ENCODE results near the gene EMC8. TPM values are rescaled to one million over a fixed set of nuclear protein-coding genes. Genes with fewer than 3 reads are reported as not detected.
A peak's percentile ranks its signal among the peaks of the same experiment; 100 is the strongest.

Gene EMC8
- total RNA-seq, 4 donors from 2014 or later: 22.2 to 39.0 (median 27.3) TPM

DNA sequence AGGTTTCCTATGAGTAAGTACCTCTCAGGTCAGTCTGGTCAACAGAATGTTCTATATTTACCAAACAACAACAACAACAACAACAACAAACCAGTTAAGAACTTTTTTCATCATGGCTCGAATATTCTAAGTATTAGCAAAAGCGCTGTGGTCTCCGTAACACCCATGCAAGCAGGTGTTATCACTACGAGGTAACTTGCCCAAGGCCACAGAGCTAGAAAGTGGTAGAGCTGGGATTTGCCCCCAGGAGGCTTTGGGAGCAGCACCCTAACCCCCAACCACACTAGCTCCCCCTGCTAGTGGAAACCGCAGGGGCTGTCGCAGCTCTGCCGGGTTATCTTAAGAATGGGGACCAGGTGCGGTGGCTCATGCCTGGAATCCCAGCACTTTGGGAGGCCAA, 24.5 kb downstream of the EMC8 start:
- TF ChIP-seq, protein P1, sequence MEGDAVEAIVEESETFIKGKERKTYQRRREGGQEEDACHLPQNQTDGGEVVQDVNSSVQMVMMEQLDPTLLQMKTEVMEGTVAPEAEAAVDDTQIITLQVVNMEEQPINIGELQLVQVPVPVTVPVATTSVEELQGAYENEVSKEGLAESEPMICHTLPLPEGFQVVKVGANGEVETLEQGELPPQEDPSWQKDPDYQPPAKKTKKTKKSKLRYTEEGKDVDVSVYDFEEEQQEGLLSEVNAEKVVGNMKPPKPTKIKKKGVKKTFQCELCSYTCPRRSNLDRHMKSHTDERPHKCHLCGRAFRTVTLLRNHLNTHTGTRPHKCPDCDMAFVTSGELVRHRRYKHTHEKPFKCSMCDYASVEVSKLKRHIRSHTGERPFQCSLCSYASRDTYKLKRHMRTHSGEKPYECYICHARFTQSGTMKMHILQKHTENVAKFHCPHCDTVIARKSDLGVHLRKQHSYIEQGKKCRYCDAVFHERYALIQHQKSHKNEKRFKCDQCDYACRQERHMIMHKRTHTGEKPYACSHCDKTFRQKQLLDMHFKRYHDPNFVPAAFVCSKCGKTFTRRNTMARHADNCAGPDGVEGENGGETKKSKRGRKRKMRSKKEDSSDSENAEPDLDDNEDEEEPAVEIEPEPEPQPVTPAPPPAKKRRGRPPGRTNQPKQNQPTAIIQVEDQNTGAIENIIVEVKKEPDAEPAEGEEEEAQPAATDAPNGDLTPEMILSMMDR (IDR thresholded peaks at IDR 0.05): no peak
- ATAC-seq (ENCODE audit: low FRiP score): no peak
- DNase-seq (ENCODE audit: low spot score): no peak

DNA sequence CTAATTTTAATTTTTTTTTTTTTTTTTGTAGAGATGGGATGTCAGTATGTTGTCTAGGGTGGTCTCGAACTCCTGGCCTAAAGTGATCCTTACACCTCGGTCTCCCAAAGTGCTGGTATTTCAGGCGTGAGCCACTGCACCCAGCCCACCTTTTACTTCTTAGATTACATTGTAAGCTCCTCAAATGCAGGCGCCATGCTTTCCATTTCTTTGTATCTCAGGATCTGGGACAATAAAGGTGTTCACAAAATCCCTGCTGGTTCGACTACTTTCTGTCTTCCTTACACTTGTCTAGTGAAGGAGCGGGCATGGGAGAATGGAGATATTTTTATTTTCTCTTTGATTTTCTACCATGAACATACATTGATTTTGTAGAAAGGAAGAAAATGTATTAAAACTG, 25.2 kb downstream of the EMC8 start:
- ATAC-seq (ENCODE audit: low FRiP score) (no peak), DNase-seq (ENCODE audit: low spot score) (no peak)
- TF ChIP-seq, protein P1 (IDR thresholded peaks at IDR 0.05): no peak

DNA sequence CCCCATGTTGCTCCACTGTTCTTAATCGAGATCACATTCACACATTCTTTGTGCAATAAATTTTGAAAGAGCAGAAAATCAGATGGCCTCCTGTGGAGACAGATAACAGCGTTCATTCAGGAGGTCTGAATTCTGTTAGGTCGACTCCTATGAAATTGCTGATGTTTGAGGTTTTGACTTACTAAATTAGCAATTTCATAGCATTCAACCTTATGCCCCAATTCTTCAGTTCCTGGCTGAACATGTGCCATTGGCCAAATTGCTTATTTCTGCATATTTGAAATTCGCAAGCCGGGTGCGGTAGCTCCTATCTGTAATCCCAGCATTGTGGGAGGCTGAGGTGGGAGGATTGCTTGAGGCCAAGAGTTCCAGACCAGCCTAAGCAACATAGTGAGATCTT, 26.3 kb downstream of the EMC8 start:
- TF ChIP-seq, protein P1 (IDR thresholded peaks at IDR 0.05): no peak
- no peak for ATAC-seq (ENCODE audit: low FRiP score)
- no peak for DNase-seq (ENCODE audit: low spot score)

DNA sequence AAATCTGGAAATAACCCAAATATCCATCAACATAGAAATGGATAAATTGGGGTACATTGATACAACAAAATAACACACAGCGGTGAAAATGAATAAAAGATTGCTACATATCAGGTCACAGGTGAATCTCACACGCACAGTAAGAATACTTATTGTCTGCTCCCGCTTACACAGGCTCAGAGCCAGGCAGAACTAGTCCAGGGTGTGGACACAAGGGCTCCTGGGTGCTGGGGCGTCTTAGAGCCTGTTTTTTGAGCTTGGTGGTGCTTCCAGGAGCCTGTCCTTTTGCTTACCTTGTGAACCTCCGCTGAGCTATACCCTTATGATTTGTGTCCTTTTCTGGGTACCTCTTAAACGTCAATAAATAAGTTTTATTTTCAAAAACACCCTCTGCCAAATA, 28.6 kb downstream of the EMC8 start:
- no peak for DNase-seq (ENCODE audit: low spot score)

DNA sequence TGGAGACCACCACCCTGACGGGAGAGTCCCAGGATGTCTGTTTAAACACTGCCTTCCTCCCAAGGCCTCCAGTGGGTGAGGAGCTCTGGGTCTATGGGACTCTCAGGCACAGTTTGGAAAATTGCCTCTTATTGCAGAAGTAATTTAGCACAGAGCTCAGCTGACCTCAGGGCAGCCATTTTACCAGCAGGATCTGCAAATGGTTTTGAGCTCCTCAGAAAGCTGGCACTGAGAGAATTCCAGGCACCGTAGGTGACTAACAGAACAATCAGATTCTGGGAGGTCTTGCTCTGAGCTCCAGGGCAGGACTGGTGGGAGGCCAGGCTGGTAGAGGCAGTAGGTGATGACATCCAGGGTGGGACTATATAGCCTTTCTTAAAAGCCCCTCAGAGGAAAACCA, 31.1 kb downstream of the EMC8 start:
- DNase-seq (ENCODE audit: low spot score): no peak
- ATAC-seq (ENCODE audit: low FRiP score): no peak
- TF ChIP-seq, protein P1 (IDR thresholded peaks at IDR 0.05): no peak

More for the DNA sequence above, 28.6 kb downstream of the EMC8 start:
- TF ChIP-seq, protein P1 (IDR thresholded peaks at IDR 0.05): no peak
- no peak for ATAC-seq (ENCODE audit: low FRiP score)

DNA sequence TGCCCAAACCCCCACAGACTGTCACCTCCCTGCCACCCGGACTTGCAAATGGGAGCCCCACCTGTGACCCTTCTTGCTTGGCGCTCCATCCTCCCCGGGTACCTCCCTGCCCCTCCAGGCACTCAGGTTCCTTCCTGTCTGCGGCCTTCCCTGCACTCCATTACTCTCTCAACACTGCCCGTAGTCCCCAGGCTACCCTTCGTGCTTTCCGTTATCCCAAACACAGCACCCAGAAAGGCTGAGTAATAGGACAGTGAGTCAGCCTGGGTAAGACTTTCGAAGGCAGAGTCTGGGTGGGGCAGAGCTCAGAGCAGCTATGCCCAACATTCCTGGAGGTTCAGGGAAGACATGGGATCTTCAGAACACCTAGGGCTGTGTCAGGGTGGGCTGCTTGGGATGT, 31.8 kb downstream of the EMC8 start:
- TF ChIP-seq, protein P1 (IDR thresholded peaks at IDR 0.05): no peak
- DNase-seq (ENCODE audit: low spot score) (no peak), ATAC-seq (ENCODE audit: low FRiP score) (peak; percentile 47)

DNA sequence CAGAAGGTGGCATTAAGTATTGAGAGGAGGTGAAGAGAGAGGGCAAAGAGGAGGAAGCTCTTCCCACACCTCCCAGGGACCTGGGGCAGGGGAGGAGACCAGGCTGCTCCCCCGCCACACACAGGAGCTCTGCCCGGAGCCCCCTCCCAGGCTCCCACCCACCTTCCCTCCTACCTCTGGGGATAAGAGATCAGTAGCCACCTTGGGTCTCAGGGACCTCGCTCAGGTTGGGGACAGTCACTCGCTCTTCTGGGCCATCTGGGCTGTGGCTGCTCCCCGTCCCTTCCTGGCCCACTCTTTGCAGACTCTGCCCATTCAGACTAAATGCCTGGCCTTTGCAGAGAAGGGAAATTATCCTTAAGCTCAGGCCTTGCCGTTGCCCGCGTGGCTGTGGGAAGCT, 33.6 kb downstream of the EMC8 start:
- no peak for DNase-seq (ENCODE audit: low spot score)
- TF ChIP-seq, protein P1 (IDR thresholded peaks at IDR 0.05): no peak
- no peak for ATAC-seq (ENCODE audit: low FRiP score)

Measured in omental fat pad (tissue), 4 donors.